ENCODE results near the gene ARL2BP. TPM values are rescaled to one million over a fixed set of nuclear protein-coding genes. Genes with fewer than 3 reads are reported as not detected.

Gene ARL2BP
- total and polyA plus RNA-seq, 2 of the 13 experiments (the other 11 are each of a cell fraction or from before 2014, with no cell fraction given): 64.3 to 67.6 TPM

DNA sequence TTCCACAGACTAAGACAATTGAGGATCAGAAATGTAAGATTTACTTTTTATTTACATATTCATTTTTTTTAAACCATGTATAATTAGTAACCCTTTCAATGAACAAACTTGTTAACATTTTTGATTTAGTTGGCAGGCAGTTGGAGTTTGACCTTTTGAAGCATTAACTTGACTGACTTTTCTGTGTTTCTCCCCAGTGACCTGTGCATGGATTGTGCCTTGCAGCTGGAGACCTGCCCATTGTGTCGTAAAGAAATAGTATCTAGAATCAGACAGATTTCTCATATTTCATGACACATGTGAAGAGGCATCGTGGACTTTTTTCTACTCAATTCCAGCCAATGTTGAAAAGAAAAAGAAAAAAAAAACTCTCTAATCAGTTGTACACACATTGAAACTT lies 6.4 kb upstream of the ARL2BP start:
- Histone ChIP-seq H3K4me1 (ENCODE audit: insufficient read depth, low read length) (peaks cover 7% of the 10 kb centered on the region), H3K9me3 (ENCODE audit: low read length) (no peaks in the 10 kb centered on the region), H3K79me2 (ENCODE audit: insufficient read depth, low read length) (no peaks in the 10 kb centered on the region), H3K27ac (ENCODE audit: extremely low read length, insufficient read depth, low read length) (no peak overlapping the region), H3K27me3 (ENCODE audit: control insufficient read depth in 1 of 2, insufficient read depth in 2 of 2, low read length in 2 of 2) (no peaks in the 10 kb centered on the region), H3K4me3 (replicated peaks in 1 of 3; ENCODE audit: insufficient read depth in 1 of 3, low read depth in 2 of 3, low read length in 3 of 3) (no peak overlapping the region), H3K36me3 (replicated peaks in 1 of 2; ENCODE audit: control insufficient read depth in 1 of 2, insufficient read depth in 2 of 2, low read length in 2 of 2) (peaks cover 23 to 46% of the 10 kb centered on the region in 2 experiments), H3K9ac (ENCODE audit: insufficient read depth, low read depth, low read length) (no peak overlapping the region), H4K20me1 (ENCODE audit: insufficient read depth, low read length) (no peaks in the 10 kb centered on the region), H3K4me2 (ENCODE audit: low read depth, low read length) (no peak overlapping the region), H2AFZ (ENCODE audit: low read length) (no peak overlapping the region)
- FAIRE-seq (no peak), DNase-seq (ENCODE audit: low spot score) (no peak), ATAC-seq (no peak)
- ChIA-PET POLR2A (no interaction called here), CTCF (ENCODE audit: low intra/inter-chr PET ratio, low total read pairs) (no interaction called here)
- TF ChIP-seq SNAPC2 (CRISPR knock-in tag; IDR thresholded peaks at IDR 0.05) (no peak), IRF9 (CRISPR knock-in tag; IDR thresholded peaks at IDR 0.05; ENCODE audit: borderline replicate concordance) (no peak), ARNT (IDR thresholded peaks at IDR 0.05) (no peak), PHF20 (CRISPR knock-in tag; IDR thresholded peaks at IDR 0.05) (no peak), JARID2 (CRISPR knock-in tag; IDR thresholded peaks at IDR 0.05; ENCODE audit: insufficient replicate concordance) (no peak), ZSCAN9 (CRISPR knock-in tag; IDR thresholded peaks at IDR 0.05; ENCODE audit: borderline replicate concordance) (no peak), ZNF180 (CRISPR knock-in tag; IDR thresholded peaks at IDR 0.05; ENCODE audit: borderline replicate concordance, low read depth) (no peak), ZNF33A (CRISPR knock-in tag; IDR thresholded peaks at IDR 0.05; ENCODE audit: borderline replicate concordance) (no peak), ATAD3A (CRISPR knock-in tag; IDR thresholded peaks at IDR 0.05) (no peak), RNF219 (CRISPR knock-in tag; IDR thresholded peaks at IDR 0.05) (no peak), HCFC1 (IDR thresholded peaks at IDR 0.05; ENCODE audit: low read depth, low read length) (no peak), MATR3 (CRISPR knock-in tag; IDR thresholded peaks at IDR 0.05) (no peak), CCDC6 (CRISPR knock-in tag; IDR thresholded peaks at IDR 0.05) (no peak), CHD2 (IDR thresholded peaks at IDR 0.05; ENCODE audit: low read depth, low read length) (no peak), KAT8 (CRISPR knock-in tag; IDR thresholded peaks at IDR 0.05) (no peak)
- TF ChIP-seq, protein P1, sequence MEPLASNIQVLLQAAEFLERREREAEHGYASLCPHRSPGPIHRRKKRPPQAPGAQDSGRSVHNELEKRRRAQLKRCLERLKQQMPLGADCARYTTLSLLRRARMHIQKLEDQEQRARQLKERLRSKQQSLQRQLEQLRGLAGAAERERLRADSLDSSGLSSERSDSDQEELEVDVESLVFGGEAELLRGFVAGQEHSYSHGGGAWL (CRISPR knock-in tag; IDR thresholded peaks at IDR 0.05): no peak
- TF ChIP-seq, protein P2, sequence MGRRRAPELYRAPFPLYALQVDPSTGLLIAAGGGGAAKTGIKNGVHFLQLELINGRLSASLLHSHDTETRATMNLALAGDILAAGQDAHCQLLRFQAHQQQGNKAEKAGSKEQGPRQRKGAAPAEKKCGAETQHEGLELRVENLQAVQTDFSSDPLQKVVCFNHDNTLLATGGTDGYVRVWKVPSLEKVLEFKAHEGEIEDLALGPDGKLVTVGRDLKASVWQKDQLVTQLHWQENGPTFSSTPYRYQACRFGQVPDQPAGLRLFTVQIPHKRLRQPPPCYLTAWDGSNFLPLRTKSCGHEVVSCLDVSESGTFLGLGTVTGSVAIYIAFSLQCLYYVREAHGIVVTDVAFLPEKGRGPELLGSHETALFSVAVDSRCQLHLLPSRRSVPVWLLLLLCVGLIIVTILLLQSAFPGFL (CRISPR knock-in tag; IDR thresholded peaks at IDR 0.05): no peak
- no TSS peak for BruUV-seq (replicated peaks)
- in situ Hi-C loops (cut with HindIII; ENCODE audit: extremely low pct_ligation_motif_present, low pct_unique_long_range_greater_than_20kb): no loop called here
- WGBS (ENCODE audit: low lambda C conversion rate): 96% methylated on average over 2 of the region's 2 CpGs
- intact Hi-C loops (cut with micrococcal nuclease; ENCODE audit: unreplicated experiment): no loop called here
